ENCODE data around the gene SP9. TPM values are rescaled to one million over a fixed set of nuclear protein-coding genes. Genes with fewer than 3 reads are reported as not detected.

The SP9 gene
- total RNA-seq, 6 experiments from 2014 or later = not detected

DNA sequence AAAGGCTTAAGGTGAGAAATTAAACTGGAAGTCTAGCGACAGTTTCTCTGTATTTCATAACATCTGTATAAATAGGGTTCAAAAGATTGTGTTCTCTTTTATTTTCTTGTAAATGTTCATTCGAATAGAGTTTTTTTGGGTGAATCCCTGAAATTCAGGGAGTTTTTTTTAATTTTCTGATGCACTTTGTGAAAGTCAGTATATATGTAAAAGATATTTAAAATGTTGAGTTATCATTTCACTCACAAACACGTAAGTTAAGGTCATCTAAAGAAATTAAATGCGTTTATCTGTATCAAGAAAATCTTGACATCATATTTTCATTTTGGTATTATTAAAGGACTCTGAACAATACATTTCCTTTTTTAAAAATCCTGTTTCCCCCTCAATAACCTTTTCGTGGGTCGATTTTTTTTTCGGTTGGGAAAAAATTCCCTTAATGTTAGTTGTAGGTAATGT is 3.4 kb downstream of the SP9 start:
- no peak for DNase-seq
- no peaks in the 10 kb centered on the region for H3K9me3 ChIP-seq
- no peaks in the 10 kb centered on the region for H3K36me3 ChIP-seq
- no peak overlapping the region for H3K27ac ChIP-seq
- intact Hi-C loops (cut with DNase I) = no loop called here
- no peak overlapping the region for H3K4me3 ChIP-seq
- TF ChIP-seq, protein P1, sequence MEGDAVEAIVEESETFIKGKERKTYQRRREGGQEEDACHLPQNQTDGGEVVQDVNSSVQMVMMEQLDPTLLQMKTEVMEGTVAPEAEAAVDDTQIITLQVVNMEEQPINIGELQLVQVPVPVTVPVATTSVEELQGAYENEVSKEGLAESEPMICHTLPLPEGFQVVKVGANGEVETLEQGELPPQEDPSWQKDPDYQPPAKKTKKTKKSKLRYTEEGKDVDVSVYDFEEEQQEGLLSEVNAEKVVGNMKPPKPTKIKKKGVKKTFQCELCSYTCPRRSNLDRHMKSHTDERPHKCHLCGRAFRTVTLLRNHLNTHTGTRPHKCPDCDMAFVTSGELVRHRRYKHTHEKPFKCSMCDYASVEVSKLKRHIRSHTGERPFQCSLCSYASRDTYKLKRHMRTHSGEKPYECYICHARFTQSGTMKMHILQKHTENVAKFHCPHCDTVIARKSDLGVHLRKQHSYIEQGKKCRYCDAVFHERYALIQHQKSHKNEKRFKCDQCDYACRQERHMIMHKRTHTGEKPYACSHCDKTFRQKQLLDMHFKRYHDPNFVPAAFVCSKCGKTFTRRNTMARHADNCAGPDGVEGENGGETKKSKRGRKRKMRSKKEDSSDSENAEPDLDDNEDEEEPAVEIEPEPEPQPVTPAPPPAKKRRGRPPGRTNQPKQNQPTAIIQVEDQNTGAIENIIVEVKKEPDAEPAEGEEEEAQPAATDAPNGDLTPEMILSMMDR (IDR thresholded peaks at IDR 0.05) = no peak
- no peak for TF ChIP-seq POLR2A (IDR thresholded peaks at IDR 0.05)
- H3K4me1 ChIP-seq = peaks cover 0 to 52% (median 3%) of the 10 kb centered on the region in 4 donors
- 13% methylated on average over 7 of the region's 7 CpGs for WGBS (ENCODE audit: insufficient coverage, low coverage, low lambda C conversion rate, missing lambda C conversion rate)
- peaks cover 32 to 84% of the 10 kb centered on the region in 2 donors for H3K27me3 ChIP-seq
- no peak for ATAC-seq

DNA sequence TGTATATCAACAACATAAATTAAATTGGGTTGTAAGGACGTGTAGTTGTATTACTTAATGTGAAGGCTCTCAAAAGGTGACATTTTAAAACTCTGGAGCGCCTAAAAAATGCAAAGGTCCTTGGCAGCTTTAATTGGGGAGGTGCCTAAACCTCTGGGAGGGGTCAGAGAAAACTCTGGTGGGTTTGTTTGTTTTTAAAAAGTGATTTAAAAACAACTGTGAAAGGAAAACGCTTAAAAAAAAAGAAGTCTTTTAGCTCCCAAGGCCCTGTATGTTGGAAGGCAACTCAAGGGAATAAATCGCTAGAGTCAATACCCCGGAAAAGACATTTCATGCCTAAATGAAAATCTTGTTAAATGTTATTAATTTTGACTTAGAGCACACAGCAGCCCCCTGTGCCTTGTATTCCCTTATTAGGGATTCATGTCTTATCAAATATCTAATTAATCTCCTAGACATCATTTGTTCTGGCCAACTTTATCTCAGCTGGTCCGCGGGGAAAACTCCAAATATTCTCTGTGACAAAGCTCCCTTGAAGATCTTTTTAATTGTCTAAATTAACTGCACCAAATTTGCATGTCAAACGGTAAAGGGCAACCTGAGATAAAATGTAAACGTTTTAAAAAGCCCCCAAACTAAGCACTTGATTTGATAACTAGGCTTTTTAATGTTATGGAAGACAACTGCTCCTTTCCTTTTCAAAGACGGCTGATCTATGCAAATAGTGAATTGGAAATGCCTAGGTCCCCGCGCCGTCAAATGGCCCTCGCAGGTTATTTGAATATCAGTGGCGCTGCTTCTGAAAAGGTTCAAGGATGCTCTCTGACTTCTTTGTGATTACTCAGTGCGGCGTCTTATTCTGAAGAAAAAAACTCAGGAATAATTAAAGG is 4.2 kb downstream of the SP9 start:
- DNase-seq (no peak), ATAC-seq (no peak)
- 12% methylated on average over 17 of the region's 17 CpGs for WGBS (ENCODE audit: insufficient coverage, low coverage, low lambda C conversion rate, missing lambda C conversion rate)
- Histone ChIP-seq H3K9me3 (no peaks in the 10 kb centered on the region), H3K27ac (no peak overlapping the region), H3K4me3 (no peak overlapping the region), H3K36me3 (no peaks in the 10 kb centered on the region), H3K4me1 (peaks cover 0 to 44% (median 3%) of the 10 kb centered on the region in 4 donors), H3K27me3 (peaks cover 40 to 84% of the 10 kb centered on the region in 2 donors)
- TF ChIP-seq, protein P1 (IDR thresholded peaks at IDR 0.05) = no peak
- TF ChIP-seq POLR2A (IDR thresholded peaks at IDR 0.05) = no peak
- intact Hi-C loops (cut with DNase I) = no loop called here

DNA sequence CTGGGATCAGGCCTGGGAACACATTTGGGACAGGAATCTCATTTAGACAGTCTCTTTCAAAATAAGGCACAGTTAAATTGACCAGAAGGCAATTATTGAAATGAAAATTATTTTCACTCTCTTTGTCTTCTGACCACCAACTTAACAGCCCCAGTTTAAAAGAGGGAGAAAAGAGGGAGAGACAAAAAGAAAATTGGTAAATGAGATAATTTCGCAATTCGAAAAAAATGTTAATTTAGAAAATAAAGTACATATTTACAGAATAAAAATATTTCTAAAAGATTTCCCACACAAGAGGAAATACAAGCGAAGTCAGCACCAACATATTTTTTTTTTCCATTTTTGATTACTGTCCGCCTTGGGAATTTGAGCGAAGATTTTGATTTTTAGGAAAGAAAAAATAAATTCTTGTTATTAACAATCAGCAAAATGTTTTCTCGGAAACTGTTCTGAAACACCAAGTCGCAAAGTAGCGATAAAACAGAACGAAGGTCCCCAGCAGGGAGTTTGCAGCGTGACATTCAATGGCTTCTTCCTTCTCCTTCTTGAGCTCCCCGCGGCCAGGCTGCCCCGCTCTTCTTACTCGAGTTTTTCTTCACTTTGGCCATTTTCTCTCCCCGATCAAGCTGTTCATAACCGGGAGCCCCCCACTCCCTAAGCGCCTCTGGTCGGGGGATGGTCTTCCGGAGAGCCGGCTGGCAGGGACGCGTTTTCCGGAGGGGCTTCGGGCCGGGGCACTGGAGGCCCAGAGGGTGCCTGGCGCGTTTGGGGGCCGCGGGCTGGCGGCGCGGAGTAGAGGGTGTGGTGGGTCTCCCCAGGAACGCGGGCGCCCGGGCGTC is 5.0 kb downstream of the SP9 start:
- no peak overlapping the region for H3K27ac ChIP-seq
- no peak for ATAC-seq
- peaks cover 0 to 40% (median 3%) of the 10 kb centered on the region in 4 donors for H3K4me1 ChIP-seq
- peaks cover 38 to 82% of the 10 kb centered on the region in 2 donors for H3K27me3 ChIP-seq
- TF ChIP-seq, protein P1 (IDR thresholded peaks at IDR 0.05) = no peak
- TF ChIP-seq POLR2A (IDR thresholded peaks at IDR 0.05) = no peak
- H3K36me3 ChIP-seq = no peaks in the 10 kb centered on the region
- H3K4me3 ChIP-seq = no peak overlapping the region
- 9% methylated on average over 24 of the region's 37 CpGs for WGBS (ENCODE audit: insufficient coverage, low coverage, low lambda C conversion rate, missing lambda C conversion rate)
- no peaks in the 10 kb centered on the region for H3K9me3 ChIP-seq
- no peak for DNase-seq
- intact Hi-C loops (cut with DNase I) = no loop called here

DNA sequence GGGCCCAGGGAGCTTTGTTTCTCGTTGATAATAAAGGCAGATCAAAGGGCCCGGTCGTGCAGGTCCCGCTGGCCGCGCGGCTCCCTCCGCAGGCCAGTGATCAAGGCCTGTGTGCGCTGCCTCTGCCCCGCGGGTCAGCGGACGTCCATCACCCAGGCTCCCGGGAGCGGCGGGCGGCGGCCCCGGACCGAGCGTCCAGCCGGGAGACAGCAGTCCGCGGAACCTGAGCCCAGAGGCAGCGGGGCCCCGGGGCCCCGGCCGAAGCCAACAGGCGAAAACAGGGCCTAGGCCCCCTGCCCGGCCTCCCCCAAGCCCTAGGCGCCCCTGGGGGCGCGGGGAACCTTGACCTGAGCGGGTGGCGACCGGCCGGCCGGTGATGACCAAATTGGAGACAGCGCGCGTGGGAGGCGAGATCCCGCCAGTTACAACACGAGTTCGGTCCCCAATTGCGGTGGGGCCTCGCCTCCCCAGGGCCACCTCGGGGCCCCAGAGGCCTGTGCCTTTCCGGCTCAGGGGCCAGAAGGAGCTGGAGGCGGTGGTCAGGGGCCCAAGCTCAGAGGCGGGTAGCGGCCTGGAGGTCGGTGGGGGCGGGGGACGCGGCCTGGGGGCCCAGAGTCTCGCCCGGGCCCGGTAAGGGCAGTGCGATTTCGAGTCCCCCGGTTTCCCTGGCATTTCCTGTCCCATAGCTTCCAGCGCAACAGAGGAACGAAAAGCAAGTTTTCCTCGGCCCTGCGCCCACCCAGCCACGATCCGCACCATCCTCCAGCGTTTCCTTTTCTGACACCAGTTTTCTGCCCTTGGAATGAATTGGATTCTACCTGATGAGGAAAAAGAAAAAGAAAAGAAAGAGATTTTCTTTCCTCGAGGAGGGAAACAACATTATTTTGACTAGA is 5.9 kb downstream of the SP9 start:
- H3K4me1 ChIP-seq = peaks cover 0 to 33% (median 3%) of the 10 kb centered on the region in 4 donors
- H3K27me3 ChIP-seq = peaks cover 30 to 73% of the 10 kb centered on the region in 2 donors
- no peak overlapping the region for H3K27ac ChIP-seq
- TF ChIP-seq POLR2A (IDR thresholded peaks at IDR 0.05) = no peak
- TF ChIP-seq, protein P1 (IDR thresholded peaks at IDR 0.05) = no peak
- H3K9me3 ChIP-seq = no peaks in the 10 kb centered on the region
- WGBS (ENCODE audit: insufficient coverage, low coverage, low lambda C conversion rate, missing lambda C conversion rate) = 10% methylated on average over 7 of the region's 70 CpGs
- intact Hi-C loops (cut with DNase I) = no loop called here
- peak in 2 of 4 donors; percentile 10 to 17 for ATAC-seq
- DNase-seq = no peak
- H3K4me3 ChIP-seq = no peak overlapping the region
- no peaks in the 10 kb centered on the region for H3K36me3 ChIP-seq

Data from right lobe of liver (tissue), 6 donors.